Natural killer cell (primary cell): ENCODE data around the gene GNAI3. TPM values are rescaled to one million over a fixed set of nuclear protein-coding genes. Genes with fewer than 3 reads are reported as not detected.

Source experiments
- ATAC-seq, 3 donors: fragments of 150-1000 bp in 2 of 3; fragments of 200-7000 bp in 1 of 3; cut with Tn5 transposase; 1 replicate in 1 of 3; 2 replicates in 2 of 3; pipeline ENCODE4 v1.10.0; 2021; ENCODE audit warnings: mild to moderate bottlenecking in 2 of 3, moderate library complexity in 2 of 3
- DNase-seq, 2 donors: peaks; one replicate each; pipeline versions ENCODE4 v3.0.0 to v3.0.0-alpha.2; 2013 to 2021; ENCODE audit warnings: mixed read lengths in 1 of 2
- H3K27ac ChIP-seq: one replicate; pipeline ENCODE4 v1.5.1; 2013; ENCODE audit warnings: mild to moderate bottlenecking, low read length
- H3K27me3 ChIP-seq: one replicate; pipeline ENCODE4 v1.6.1; 2013; ENCODE audit warnings: low read length; ENCODE audit not compliant: control insufficient read depth, insufficient read depth
- H3K36me3 ChIP-seq: one replicate; pipeline ENCODE4 v1.6.1; 2013; ENCODE audit warnings: low read length; ENCODE audit not compliant: control insufficient read depth, insufficient read depth
- H3K4me1 ChIP-seq: one replicate; pipeline ENCODE4 v1.6.1; 2013; ENCODE audit warnings: low read length; ENCODE audit not compliant: control insufficient read depth, insufficient read depth
- H3K4me3 ChIP-seq: one replicate; pipeline ENCODE4 v1.5.1; 2013; ENCODE audit warnings: low read length
- H3K9me3 ChIP-seq: one replicate; pipeline ENCODE4 v1.6.1; 2013; ENCODE audit warnings: low read length; ENCODE audit not compliant: control insufficient read depth, insufficient read depth
- H3K27ac Mint-ChIP-seq, 2 donors: one replicate each; pipeline ENCODE4 v1.8.0; 2022; ENCODE audit warnings: mild to moderate bottlenecking in 2 of 2, mixed read lengths in 2 of 2, moderate library complexity in 1 of 2
- H3K27me3 Mint-ChIP-seq, 2 donors: one replicate each; pipeline ENCODE4 v1.8.0; 2022; ENCODE audit warnings: low read depth in 2 of 2, mixed read lengths in 2 of 2
- H3K36me3 Mint-ChIP-seq: one replicate; pipeline ENCODE4 v1.8.0; 2022; ENCODE audit warnings: mixed read lengths
- H3K4me1 Mint-ChIP-seq, 2 donors: one replicate each; pipeline ENCODE4 v1.8.0; 2022; ENCODE audit warnings: mixed read lengths in 2 of 2
- H3K4me3 Mint-ChIP-seq: one replicate; pipeline ENCODE4 v1.8.0; 2022; ENCODE audit warnings: mild to moderate bottlenecking, moderate library complexity, mixed read lengths
- H3K9me3 Mint-ChIP-seq, 2 donors: one replicate each; pipeline ENCODE4 v1.8.0; 2022; ENCODE audit warnings: mixed read lengths in 2 of 2
- WGBS: methylation state at CpG from one replicate; pipeline ENCODE4 v1.1.7; 2013; ENCODE audit warnings: missing lambda C conversion rate; ENCODE audit not compliant: insufficient coverage; 5-methylcytosine and 5-hydroxymethylcytosine counted together
- intact Hi-C: fragments of 100-400 bp; cut with micrococcal nuclease; formaldehyde crosslinking; loops from one replicate; pipeline ENCODE4 v1.14.2; 2022
- total RNA-seq, 4 donors: library from RNA; stranded (reverse); fragments of 120-200 nt in 1 of 4; gene quantifications; one replicate each; pipeline versions ENCODE4 v1.2.3 to v1.2.4, GENCODE V29; 2013 to 2022
- TF ChIP-seq, protein P1 (sequence below): fragments of 200-600 bp; IDR thresholded peaks from one replicate; pipeline ENCODE4 v1.8.0; 2022; ENCODE audit warnings: antibody characterized with exemption

GNAI3 gene
- total RNA-seq, 3 donors from 2014 or later (not counting 1 experiment from before 2014, with no cell fraction given): 6.1 to 7.6 (median 6.9) TPM

DNA sequence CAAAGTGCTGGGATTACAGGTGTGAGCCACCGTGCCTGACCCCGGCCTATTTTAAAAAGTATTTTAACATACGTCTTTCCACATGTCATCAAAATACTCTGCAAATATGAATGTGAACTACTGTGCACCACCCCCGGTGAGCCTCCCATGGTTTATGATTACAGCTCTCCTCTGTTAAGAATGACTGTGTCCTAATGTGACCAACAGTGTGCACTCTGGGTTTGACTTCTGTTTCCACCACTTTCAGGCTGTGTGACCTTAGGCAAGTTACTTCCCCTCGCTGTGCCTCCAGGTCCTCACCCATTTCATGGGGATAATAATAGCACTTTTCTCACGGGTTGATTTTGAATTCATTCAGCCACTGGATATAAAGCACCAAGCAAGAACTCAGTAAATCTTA, 85.9 kb downstream of the GNAI3 start:
- Histone ChIP-seq H3K36me3 (peaks cover 21% of the 10 kb centered on the region), H3K4me3 (no peak overlapping the region), H3K4me1 (peaks cover 3% of the 10 kb centered on the region), H3K27me3 (no peaks in the 10 kb centered on the region), H3K9me3 (no peaks in the 10 kb centered on the region), H3K27ac (no peak overlapping the region)
- H3K36me3 Mint-ChIP-seq: no peaks in the 10 kb centered on the region
- intact Hi-C loops: no loop called here
- peaks cover 0 to 4% of the 10 kb centered on the region in 2 donors for H3K4me1 Mint-ChIP-seq
- ATAC-seq (no peak), DNase-seq (peak in 1 of 2 donors; percentile 3)
- TF ChIP-seq, protein P1, sequence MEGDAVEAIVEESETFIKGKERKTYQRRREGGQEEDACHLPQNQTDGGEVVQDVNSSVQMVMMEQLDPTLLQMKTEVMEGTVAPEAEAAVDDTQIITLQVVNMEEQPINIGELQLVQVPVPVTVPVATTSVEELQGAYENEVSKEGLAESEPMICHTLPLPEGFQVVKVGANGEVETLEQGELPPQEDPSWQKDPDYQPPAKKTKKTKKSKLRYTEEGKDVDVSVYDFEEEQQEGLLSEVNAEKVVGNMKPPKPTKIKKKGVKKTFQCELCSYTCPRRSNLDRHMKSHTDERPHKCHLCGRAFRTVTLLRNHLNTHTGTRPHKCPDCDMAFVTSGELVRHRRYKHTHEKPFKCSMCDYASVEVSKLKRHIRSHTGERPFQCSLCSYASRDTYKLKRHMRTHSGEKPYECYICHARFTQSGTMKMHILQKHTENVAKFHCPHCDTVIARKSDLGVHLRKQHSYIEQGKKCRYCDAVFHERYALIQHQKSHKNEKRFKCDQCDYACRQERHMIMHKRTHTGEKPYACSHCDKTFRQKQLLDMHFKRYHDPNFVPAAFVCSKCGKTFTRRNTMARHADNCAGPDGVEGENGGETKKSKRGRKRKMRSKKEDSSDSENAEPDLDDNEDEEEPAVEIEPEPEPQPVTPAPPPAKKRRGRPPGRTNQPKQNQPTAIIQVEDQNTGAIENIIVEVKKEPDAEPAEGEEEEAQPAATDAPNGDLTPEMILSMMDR: no peak
- no peak overlapping the region for H3K27ac Mint-ChIP-seq
- no peaks in the 10 kb centered on the region for H3K9me3 Mint-ChIP-seq
- no peak overlapping the region for H3K4me3 Mint-ChIP-seq
- WGBS: 79% methylated on average over 6 of the region's 6 CpGs
- peaks cover 0 to 11% of the 10 kb centered on the region in 2 donors for H3K27me3 Mint-ChIP-seq

DNA sequence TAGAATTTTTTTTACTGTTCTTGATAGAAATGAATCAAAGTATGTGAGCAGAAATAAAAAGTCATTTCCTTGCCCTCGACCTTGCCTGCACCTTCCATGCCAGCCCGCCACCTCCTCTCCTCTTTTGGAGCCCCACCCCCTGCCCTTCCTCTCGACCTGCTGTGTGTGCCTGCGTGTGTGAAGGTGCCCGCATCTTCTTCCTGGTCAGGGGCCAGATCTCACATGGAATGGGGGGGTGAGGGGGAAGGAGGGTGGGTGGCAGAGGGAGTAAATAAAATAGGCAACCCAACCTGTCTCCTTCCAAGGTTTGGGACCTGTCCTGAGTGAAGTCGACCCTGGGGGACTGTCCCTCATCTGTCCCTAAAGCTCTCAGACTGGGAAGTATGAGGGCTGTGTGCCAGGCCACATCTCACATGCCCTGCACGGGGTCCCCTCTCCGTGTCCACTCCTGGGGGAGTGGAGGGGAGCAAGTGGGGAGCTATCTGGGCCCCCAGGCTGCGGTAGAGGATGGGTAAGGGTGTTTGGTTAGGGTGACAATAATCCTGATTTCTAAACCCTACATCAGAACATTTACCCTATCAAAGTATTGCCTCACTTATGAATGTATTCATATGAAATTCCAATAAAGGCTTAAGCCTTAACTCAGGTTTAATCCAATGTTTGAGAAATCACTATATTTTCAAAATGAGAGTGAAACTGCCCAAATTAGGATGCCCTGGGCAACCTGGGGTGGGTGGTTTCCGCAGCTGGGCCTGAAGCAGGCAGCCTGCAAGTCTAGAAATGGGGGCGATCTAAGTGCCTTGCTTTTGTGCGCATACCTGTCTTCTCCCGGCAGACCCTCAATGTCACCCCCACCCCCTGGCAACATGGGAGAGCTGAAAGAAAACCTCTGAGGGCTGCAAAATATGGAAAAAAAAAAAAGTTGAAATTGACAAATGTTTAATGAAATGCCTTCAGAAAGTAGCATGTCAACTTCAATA, 86.6 kb downstream of the GNAI3 start:
- H3K36me3 ChIP-seq: peaks cover 14% of the 10 kb centered on the region
- no peaks in the 10 kb centered on the region for H3K27me3 ChIP-seq
- no peak overlapping the region for H3K4me3 Mint-ChIP-seq
- DNase-seq (peak in 1 of 2 donors; percentile 49), ATAC-seq (no peak)
- H3K9me3 Mint-ChIP-seq: no peaks in the 10 kb centered on the region
- 35% methylated on average over 12 of the region's 13 CpGs for WGBS
- no peaks in the 10 kb centered on the region for H3K9me3 ChIP-seq
- peaks cover 0 to 12% of the 10 kb centered on the region in 2 donors for H3K27me3 Mint-ChIP-seq
- H3K27ac Mint-ChIP-seq: no peak overlapping the region
- no peaks in the 10 kb centered on the region for H3K36me3 Mint-ChIP-seq
- no peak overlapping the region for H3K4me3 ChIP-seq
- H3K27ac ChIP-seq: no peak overlapping the region
- TF ChIP-seq, protein P1: no peak
- H3K4me1 ChIP-seq: peaks cover 4% of the 10 kb centered on the region
- H3K4me1 Mint-ChIP-seq: peaks cover 2 to 6% of the 10 kb centered on the region in 2 donors
- intact Hi-C loops: no loop called here

DNA sequence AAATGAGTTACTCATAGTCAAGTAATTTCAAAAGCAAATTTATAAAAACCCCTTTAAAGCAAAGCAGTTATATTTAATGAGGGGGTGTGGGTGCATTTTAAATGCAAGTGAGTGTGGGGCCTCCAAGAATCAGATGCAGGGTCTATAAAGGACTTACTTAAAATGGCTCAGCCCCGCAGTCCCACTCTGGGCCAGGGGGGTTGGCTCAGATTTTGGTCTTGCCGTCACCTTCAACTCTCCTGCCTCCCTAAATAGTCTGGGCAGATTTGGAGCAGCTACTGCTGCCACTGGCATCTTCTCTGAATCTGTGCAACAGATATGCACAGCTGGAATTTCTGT, 87.4 kb downstream of the GNAI3 start:
- Mint-ChIP-seq H3K4me3 (no peak overlapping the region), H3K27me3 (peaks cover 0 to 14% of the 10 kb centered on the region in 2 donors), H3K4me1 (peaks cover 5 to 8% of the 10 kb centered on the region in 2 donors), H3K36me3 (no peaks in the 10 kb centered on the region), H3K27ac (no peak overlapping the region), H3K9me3 (no peaks in the 10 kb centered on the region)
- DNase-seq (peak in 1 of 2 donors; percentile 1), ATAC-seq (no peak)
- WGBS: 98% methylated on average over 2 of the region's 2 CpGs
- no peaks in the 10 kb centered on the region for H3K27me3 ChIP-seq
- H3K27ac ChIP-seq: no peak overlapping the region
- peaks cover 10% of the 10 kb centered on the region for H3K4me1 ChIP-seq
- no peak overlapping the region for H3K4me3 ChIP-seq
- intact Hi-C loops: no loop called here
- TF ChIP-seq, protein P1: no peak
- peaks cover 10% of the 10 kb centered on the region for H3K36me3 ChIP-seq
- H3K9me3 ChIP-seq: no peaks in the 10 kb centered on the region
